ENCODE results near the gene PAPOLB. TPM values are rescaled to one million over a fixed set of nuclear protein-coding genes. Genes with fewer than 3 reads are reported as not detected.

Gene PAPOLB
- total and polyA plus RNA-seq, 7 donors = 0.01 to 0.11 TPM; not detected in 5

GRCh38 chr7:4837041-4837802, 24.6 kb downstream of the PAPOLB start:
- no peaks in the 10 kb centered on the region for H3K27me3 ChIP-seq (ENCODE audit: insufficient read depth in 3 of 3, low read length in 2 of 3)
- no peaks in the 10 kb centered on the region for H3K9me3 ChIP-seq
- no peak overlapping the region for H3K4me3 ChIP-seq
- DNase-seq (no peak), ATAC-seq (no peak)
- H3K4me1 ChIP-seq = no peaks in the 10 kb centered on the region
- TF ChIP-seq, protein P1, sequence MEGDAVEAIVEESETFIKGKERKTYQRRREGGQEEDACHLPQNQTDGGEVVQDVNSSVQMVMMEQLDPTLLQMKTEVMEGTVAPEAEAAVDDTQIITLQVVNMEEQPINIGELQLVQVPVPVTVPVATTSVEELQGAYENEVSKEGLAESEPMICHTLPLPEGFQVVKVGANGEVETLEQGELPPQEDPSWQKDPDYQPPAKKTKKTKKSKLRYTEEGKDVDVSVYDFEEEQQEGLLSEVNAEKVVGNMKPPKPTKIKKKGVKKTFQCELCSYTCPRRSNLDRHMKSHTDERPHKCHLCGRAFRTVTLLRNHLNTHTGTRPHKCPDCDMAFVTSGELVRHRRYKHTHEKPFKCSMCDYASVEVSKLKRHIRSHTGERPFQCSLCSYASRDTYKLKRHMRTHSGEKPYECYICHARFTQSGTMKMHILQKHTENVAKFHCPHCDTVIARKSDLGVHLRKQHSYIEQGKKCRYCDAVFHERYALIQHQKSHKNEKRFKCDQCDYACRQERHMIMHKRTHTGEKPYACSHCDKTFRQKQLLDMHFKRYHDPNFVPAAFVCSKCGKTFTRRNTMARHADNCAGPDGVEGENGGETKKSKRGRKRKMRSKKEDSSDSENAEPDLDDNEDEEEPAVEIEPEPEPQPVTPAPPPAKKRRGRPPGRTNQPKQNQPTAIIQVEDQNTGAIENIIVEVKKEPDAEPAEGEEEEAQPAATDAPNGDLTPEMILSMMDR (IDR thresholded peaks at IDR 0.05) = no peak
- H3K36me3 ChIP-seq (ENCODE audit: insufficient read depth in 1 of 2, low read depth in 1 of 2) = no peaks in the 10 kb centered on the region
- no peak overlapping the region for H3K27ac ChIP-seq
- 65 to 72% (median 70%) methylated on average over 22 of the region's 22 CpGs for WGBS, 3 donors
- intact Hi-C loops (cut with DNase I) = no loop called here

DNA sequence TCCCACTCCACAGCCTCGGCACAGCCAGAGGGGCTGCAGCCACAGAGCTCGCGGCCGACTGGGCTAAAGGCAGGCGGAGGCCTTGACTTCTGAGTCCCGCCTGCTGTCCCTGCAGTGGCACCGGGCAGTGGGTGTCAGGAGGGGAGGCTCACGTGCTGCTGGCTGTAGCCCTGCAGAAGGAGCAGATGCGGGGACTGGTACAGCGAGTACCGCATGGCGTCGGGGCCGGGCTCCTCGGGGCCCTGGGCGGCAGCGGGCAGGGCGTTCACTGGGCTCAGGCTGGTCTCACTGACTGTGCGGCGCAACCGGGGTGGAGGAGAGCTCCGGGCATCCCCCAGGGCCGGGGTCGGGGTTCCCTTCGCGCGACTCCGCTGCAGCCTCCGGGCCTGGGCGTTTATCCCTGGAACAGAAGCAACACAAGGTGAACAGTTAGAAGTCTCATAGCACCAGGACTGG, 25.6 kb downstream of the PAPOLB start:
- intact Hi-C loops (cut with DNase I) = no loop called here

GRCh38 chr7:4835398-4836205, 26.2 kb downstream of the PAPOLB start:
- no peaks in the 10 kb centered on the region for H3K4me1 ChIP-seq
- no peaks in the 10 kb centered on the region for H3K36me3 ChIP-seq (ENCODE audit: insufficient read depth in 1 of 2, low read depth in 1 of 2)
- 89 to 94% (median 92%) methylated on average over 25 to 28 of the region's 28 CpGs for WGBS, 3 donors
- H3K27me3 ChIP-seq (ENCODE audit: insufficient read depth in 3 of 3, low read length in 2 of 3) = no peaks in the 10 kb centered on the region
- no peak overlapping the region for H3K27ac ChIP-seq
- no peak for DNase-seq
- ATAC-seq = peak in 1 of 4 donors; percentile 17
- TF ChIP-seq, protein P1 (IDR thresholded peaks at IDR 0.05) = no peak
- no peaks in the 10 kb centered on the region for H3K9me3 ChIP-seq
- no peak overlapping the region for H3K4me3 ChIP-seq
- intact Hi-C loops (cut with DNase I) = no loop called here

More for the DNA sequence above, 25.6 kb downstream of the PAPOLB start:
- Histone ChIP-seq H3K27me3 (ENCODE audit: insufficient read depth in 3 of 3, low read length in 2 of 3) (no peaks in the 10 kb centered on the region), H3K27ac (no peak overlapping the region), H3K4me1 (no peaks in the 10 kb centered on the region), H3K9me3 (no peaks in the 10 kb centered on the region), H3K36me3 (ENCODE audit: insufficient read depth in 1 of 2, low read depth in 1 of 2) (no peaks in the 10 kb centered on the region), H3K4me3 (no peak overlapping the region)
- ATAC-seq = no peak
- TF ChIP-seq, protein P1 (IDR thresholded peaks at IDR 0.05) = no peak
- WGBS, 3 donors = 92 to 96% (median 93%) methylated on average over 30 of the region's 30 CpGs
- no peak for DNase-seq

DNA sequence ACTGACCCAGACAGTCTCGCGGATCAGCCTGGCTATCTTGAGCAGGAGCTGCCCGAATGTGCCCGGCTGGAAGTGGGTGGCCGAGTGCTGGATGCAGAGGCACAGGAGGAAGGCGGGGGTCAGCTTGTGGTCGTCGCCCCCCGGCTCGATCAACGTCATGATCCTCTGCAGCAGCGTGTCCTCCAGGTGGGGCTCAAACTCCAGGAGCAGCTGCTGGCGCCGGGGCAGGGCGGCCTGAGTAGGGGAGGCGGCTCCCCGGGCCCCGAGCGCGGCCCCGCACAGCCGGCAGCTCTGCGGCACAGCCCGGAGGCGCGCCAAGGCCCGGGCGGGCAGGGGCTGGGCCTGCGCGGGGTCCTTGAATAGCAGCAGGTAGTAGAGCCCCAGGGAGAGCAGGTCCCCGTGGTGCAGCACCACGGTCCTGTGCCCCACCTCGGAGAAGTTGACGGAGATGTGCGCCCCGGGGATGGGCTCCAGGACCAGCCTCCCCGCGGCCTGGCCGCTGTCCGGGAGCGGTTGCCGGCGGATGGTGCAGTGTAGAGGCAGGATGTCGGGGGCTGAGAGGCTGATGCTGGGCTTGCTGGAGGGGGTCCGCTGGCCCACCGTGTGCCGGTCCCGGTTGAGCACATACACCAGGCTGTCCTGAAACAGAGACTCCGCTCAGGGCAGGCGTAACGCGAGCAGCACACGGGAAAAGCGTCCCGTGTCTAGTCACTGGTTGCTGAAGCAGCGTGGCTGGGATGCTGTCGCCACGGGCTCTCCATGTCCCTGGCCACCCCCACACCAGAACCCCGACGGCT, 27.0 kb downstream of the PAPOLB start:
- 93 to 94% (median 94%) methylated on average over 54 to 60 of the region's 60 CpGs for WGBS, 3 donors
- H3K4me1 ChIP-seq = no peaks in the 10 kb centered on the region
- H3K4me3 ChIP-seq = no peak overlapping the region
- intact Hi-C loops (cut with DNase I) = no loop called here
- no peaks in the 10 kb centered on the region for H3K9me3 ChIP-seq
- DNase-seq (peak in 1 of 2 donors; percentile 41), ATAC-seq (no peak)
- no peaks in the 10 kb centered on the region for H3K36me3 ChIP-seq (ENCODE audit: insufficient read depth in 1 of 2, low read depth in 1 of 2)
- TF ChIP-seq, protein P1 (IDR thresholded peaks at IDR 0.05) = no peak
- no peaks in the 10 kb centered on the region for H3K27me3 ChIP-seq (ENCODE audit: insufficient read depth in 3 of 3, low read length in 2 of 3)
- H3K27ac ChIP-seq = no peak overlapping the region
